ENCODE results near the gene BRI3.
A peak's percentile ranks its signal among the peaks of the same experiment; 100 is the strongest.

BRI3 gene

DNA sequence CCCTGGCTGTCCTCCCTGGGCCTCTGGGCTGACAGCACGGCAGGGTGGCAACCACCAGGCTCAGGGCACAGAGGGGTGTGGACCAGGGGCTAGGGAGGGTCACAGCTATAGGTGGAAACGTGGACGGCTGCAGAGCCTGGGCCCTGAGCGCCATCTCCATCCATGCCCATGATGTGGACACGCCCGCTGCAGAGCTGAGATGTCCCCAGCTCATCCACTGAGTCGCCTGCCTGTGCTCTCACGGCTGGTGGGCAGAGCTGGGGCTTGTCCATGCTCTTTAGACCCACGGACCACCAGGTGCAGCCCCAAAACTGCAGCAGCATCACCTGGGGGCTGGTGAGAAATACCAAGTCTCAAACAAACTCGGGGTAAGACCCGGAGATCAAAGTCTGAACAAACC lies 45.6 kb upstream of the BRI3 start:
- Histone ChIP-seq H3K4me3 (ENCODE audit: low read depth, low read length) (no peak overlapping the region), H3K27ac (no peak overlapping the region), H3K36me3 (replicated peaks) (peaks cover 15% of the 10 kb centered on the region), H3K27me3 (replicated peaks) (no peaks in the 10 kb centered on the region)
- no peak for DNase-seq
- in situ Hi-C loops (cut with HindIII; ENCODE audit: low pct_ligation_motif_present, low sequenced_read_pairs): no loop called here
- TF ChIP-seq, protein P1, sequence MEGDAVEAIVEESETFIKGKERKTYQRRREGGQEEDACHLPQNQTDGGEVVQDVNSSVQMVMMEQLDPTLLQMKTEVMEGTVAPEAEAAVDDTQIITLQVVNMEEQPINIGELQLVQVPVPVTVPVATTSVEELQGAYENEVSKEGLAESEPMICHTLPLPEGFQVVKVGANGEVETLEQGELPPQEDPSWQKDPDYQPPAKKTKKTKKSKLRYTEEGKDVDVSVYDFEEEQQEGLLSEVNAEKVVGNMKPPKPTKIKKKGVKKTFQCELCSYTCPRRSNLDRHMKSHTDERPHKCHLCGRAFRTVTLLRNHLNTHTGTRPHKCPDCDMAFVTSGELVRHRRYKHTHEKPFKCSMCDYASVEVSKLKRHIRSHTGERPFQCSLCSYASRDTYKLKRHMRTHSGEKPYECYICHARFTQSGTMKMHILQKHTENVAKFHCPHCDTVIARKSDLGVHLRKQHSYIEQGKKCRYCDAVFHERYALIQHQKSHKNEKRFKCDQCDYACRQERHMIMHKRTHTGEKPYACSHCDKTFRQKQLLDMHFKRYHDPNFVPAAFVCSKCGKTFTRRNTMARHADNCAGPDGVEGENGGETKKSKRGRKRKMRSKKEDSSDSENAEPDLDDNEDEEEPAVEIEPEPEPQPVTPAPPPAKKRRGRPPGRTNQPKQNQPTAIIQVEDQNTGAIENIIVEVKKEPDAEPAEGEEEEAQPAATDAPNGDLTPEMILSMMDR (IDR thresholded peaks at IDR 0.05; ENCODE audit: low read depth, low read length, missing control alignments): no peak

DNA sequence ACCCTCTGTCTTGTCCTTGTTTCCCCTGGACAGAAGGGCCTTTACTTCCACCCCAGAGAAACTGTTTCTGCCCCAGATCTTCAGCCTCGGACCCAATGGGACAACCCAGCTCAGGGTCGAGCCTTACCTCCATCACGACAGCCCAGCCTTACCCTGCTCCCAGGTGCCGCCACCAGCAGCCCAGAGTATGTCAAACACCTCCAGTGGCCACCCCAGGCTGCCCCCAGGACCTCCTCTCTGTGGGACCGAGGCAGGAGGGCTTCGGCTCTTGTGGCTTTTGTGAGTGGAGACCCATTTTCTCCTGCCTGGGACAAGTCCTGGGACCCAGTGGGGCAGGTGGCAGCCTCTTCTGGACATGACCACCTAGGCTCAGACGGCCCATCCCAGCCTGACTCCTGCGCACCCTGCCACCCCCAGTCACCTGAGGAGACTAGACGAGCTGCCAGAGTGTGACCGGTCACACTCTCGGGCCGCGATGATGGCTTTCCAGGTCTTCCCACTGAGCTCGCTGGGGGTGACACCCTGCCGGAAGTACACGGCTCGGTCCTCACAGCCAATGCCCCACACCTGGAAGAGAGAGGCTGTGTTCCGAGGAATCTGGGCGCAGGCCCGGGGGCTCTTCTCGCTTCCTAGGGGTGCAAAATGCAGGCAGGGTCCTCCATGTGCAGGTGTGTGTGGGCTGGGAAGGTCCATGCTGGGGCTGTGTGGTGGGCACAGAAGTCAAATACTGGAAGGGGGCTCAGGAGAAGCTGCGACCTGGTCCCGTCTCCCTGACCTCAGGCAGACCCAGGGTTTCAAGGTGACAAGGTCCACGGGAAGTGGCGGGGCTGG lies 44.9 kb upstream of the BRI3 start:
- no peak for DNase-seq
- in situ Hi-C loops (cut with HindIII; ENCODE audit: low pct_ligation_motif_present, low sequenced_read_pairs): no loop called here
- Histone ChIP-seq H3K36me3 (replicated peaks) (peaks cover 15% of the 10 kb centered on the region), H3K27ac (no peak overlapping the region), H3K27me3 (replicated peaks) (no peaks in the 10 kb centered on the region), H3K4me3 (ENCODE audit: low read depth, low read length) (no peak overlapping the region)
- TF ChIP-seq, protein P1 (IDR thresholded peaks at IDR 0.05; ENCODE audit: low read depth, low read length, missing control alignments): no peak

DNA sequence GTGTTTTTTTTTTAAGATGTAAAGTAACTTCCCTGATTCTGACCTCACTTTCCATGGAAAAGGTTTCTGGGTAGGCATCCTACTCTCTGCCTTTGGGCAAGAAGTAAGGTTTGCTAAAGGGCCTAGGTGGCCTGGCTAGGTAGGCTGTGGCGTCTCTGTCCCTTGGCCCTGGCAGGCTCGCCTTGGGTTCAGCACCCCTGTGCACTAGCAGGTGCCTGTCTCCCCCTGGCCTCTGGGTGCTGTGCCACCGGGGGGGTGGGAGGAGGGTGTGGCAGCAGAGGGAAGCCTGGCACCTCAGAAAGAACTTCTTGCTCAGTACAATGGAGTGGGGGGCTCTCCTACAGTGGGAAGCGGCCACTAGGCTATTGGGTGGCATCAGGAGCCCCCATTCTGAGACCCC lies 43.4 kb upstream of the BRI3 start:
- TF ChIP-seq, protein P1 (IDR thresholded peaks at IDR 0.05; ENCODE audit: low read depth, low read length, missing control alignments): no peak
- in situ Hi-C loops (cut with HindIII; ENCODE audit: low pct_ligation_motif_present, low sequenced_read_pairs): no loop called here
- no peak overlapping the region for H3K4me3 ChIP-seq (ENCODE audit: low read depth, low read length)
- no peak for DNase-seq
- no peaks in the 10 kb centered on the region for H3K27me3 ChIP-seq (replicated peaks)
- no peak overlapping the region for H3K27ac ChIP-seq
- peaks cover 15% of the 10 kb centered on the region for H3K36me3 ChIP-seq (replicated peaks)

DNA sequence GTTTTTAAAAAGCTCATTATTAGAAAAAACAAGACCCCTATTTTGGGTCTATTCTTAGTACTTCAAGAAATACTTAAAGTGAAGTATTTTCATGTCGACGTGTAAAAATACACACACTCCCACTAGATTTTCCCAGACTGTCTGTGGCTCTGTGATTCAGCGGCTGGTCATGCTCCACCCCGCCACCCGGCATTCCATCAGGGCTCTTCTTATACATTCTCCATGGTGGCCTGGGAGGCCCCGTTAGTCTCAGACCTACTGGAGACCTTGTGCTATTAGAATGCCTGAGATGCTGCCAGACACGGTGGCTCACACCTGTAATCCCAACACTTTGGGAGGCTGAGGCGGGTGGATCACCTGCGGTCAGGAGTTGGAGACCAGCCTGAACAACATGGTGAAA lies 42.5 kb upstream of the BRI3 start:
- TF ChIP-seq, protein P1 (IDR thresholded peaks at IDR 0.05; ENCODE audit: low read depth, low read length, missing control alignments): no peak
- H3K27ac ChIP-seq: peak overlapping the region; percentile 77
- H3K36me3 ChIP-seq (replicated peaks): peaks cover 15% of the 10 kb centered on the region
- in situ Hi-C loops (cut with HindIII; ENCODE audit: low pct_ligation_motif_present, low sequenced_read_pairs): no loop called here
- DNase-seq: peak; percentile 86
- H3K4me3 ChIP-seq (ENCODE audit: low read depth, low read length): no peak overlapping the region
- no peaks in the 10 kb centered on the region for H3K27me3 ChIP-seq (replicated peaks)

DNA sequence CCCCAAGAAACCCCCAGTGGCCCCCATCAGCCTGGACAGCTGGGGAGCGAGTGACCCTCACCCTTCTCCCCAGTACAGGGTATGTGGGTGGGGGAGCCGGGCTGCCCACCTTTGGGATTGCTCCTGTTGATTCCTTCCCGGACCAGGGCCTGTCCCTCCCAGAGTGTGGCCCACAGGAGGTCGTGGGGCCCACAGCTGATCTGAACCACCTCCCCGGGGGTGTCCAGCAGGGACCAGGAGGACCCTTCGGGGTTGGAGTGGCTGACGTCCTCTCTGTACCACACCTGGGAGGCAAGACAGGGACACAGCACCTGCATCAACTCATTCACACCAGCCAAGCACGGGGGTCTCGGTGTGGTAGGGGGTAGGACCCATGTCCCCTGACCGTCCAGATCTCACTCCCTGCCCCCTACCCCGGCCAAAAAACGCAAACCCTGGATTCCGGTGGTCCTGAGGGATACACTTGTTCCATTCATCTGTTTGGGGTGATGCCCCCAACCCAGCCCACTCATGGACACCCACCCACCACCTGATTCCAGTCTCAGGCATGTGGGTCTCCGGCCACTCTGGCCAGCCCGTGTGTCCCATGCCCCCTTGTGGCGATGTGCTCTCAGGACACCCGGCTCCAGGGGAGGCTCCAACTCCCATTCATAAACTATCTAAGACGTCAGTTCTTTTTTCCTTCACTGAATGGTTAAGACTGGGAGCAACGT lies 40.4 kb upstream of the BRI3 start:
- DNase-seq: peak; percentile 47
- Histone ChIP-seq H3K36me3 (replicated peaks) (peaks cover 22% of the 10 kb centered on the region), H3K27me3 (replicated peaks) (no peaks in the 10 kb centered on the region), H3K4me3 (ENCODE audit: low read depth, low read length) (no peak overlapping the region), H3K27ac (no peak overlapping the region)
- in situ Hi-C loops (cut with HindIII; ENCODE audit: low pct_ligation_motif_present, low sequenced_read_pairs): no loop called here
- TF ChIP-seq, protein P1 (IDR thresholded peaks at IDR 0.05; ENCODE audit: low read depth, low read length, missing control alignments): peak; percentile 92

Measured in brain microvascular endothelial cell (primary cell).